Loucy (cell line): Measurements from ENCODE around the gene LAIR2.

ENCODE experiments used
- H2AFZ ChIP-seq: fragments of 200-600 bp; sonication (generic); 2 replicates; pipeline ENCODE4 v1.6.0; 2016; ENCODE audit warnings: antibody characterized with exemption, mild to moderate bottlenecking, low read length, moderate library complexity
- H3F3A ChIP-seq: fragments of 200-600 bp; 2 replicates; pipeline ENCODE4 v1.6.0; 2016; ENCODE audit warnings: antibody characterized with exemption, low read depth, mild to moderate bottlenecking
- H3K27me3 ChIP-seq: fragments of 200-600 bp; sonication (generic); 2 replicates; pipeline ENCODE4 v1.6.1; 2014; ENCODE audit warnings: low read length, mild to moderate bottlenecking; ENCODE audit not compliant: insufficient read depth, poor library complexity, severe bottlenecking
- H3K36me3 ChIP-seq: fragments of 200-600 bp; sonication (generic); 2 replicates; pipeline ENCODE4 v1.6.1; 2016; ENCODE audit warnings: low read length; ENCODE audit not compliant: insufficient read depth
- H3K4me1 ChIP-seq: fragments of 200-600 bp; sonication (generic); 2 replicates; pipeline ENCODE4 v1.5.1; 2014; ENCODE audit warnings: low read length, mild to moderate bottlenecking; ENCODE audit not compliant: insufficient read depth, poor library complexity, severe bottlenecking
- H3K4me2 ChIP-seq: fragments of 200-600 bp; sonication (generic); 2 replicates; pipeline ENCODE4 v1.6.0; 2014; ENCODE audit warnings: antibody characterized with exemption, low read length, low read depth, mild to moderate bottlenecking; ENCODE audit not compliant: poor library complexity, severe bottlenecking
- H3K4me3 ChIP-seq: fragments of 200-600 bp; sonication (generic); 2 replicates; pipeline ENCODE4 v1.5.1; 2014; ENCODE audit warnings: low read length, mild to moderate bottlenecking, mixed read lengths; ENCODE audit not compliant: poor library complexity, severe bottlenecking
- H3K79me2 ChIP-seq: fragments of 200-600 bp; sonication (generic); 2 replicates; pipeline ENCODE4 v1.6.1; 2014; ENCODE audit warnings: low read length; ENCODE audit not compliant: insufficient read depth
- H3K9ac ChIP-seq: fragments of 200-600 bp; sonication (generic); 2 replicates; pipeline ENCODE4 v1.6.0; 2014; ENCODE audit warnings: mild to moderate bottlenecking, low read depth, low read length, moderate library complexity; ENCODE audit not compliant: poor library complexity, severe bottlenecking
- H3K9me2 ChIP-seq: fragments of 200-600 bp; sonication (generic); replicated peaks from 2 replicates; pipeline ENCODE4 v1.6.1; 2016; ENCODE audit warnings: low read depth, low read length, mixed read lengths
- H3K9me3 ChIP-seq: fragments of 200-600 bp; sonication (generic); 2 replicates; pipeline ENCODE4 v1.6.1; 2014; ENCODE audit warnings: mild to moderate bottlenecking, antibody characterized with exemption, low read length, low read depth; ENCODE audit not compliant: insufficient read depth
- H4K20me1 ChIP-seq: fragments of 200-600 bp; sonication (generic); 2 replicates; pipeline ENCODE4 v1.6.0; 2014; ENCODE audit warnings: antibody characterized with exemption, low read length, mild to moderate bottlenecking; ENCODE audit not compliant: insufficient read depth, poor library complexity, severe bottlenecking
- EZH2phosphoT487 ChIP-seq: fragments of 200-600 bp; IDR thresholded peaks from 2 replicates; pipeline ENCODE4 v1.6.1; 2018; ENCODE audit warnings: antibody characterized with exemption, mild to moderate bottlenecking, moderate library complexity, borderline replicate concordance
- TF ChIP-seq, protein P1 (sequence below): fragments of 200-600 bp; sonication (generic); conservative IDR thresholded peaks from 2 replicates; pipeline ENCODE4 v1.5.1; 2014; ENCODE audit warnings: mild to moderate bottlenecking, antibody characterized with exemption, low read length

LAIR2 gene

DNA sequence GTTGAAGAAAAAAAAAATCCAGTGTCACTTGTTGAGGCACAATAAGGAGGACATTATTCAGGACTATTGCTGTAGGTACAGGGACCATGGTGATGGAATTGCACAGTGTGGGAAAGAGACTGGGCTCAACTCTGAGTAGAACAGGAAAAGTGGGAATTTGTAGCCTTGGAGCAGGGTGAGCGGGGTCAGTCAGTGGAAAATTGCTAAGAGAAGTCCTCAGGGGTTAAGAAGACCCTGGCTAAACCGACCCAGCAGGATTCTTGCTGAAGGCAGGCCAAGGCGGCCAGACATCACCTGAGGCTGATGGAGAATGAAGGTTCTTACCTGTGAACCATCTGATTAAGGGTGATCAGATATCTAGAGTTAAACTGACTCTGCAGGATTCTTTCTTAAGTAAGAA lies 12.5 kb downstream of the LAIR2 start:
- Histone ChIP-seq H3K4me1 (peaks cover 25% of the 10 kb centered on the region), H3K27me3 (no peaks in the 10 kb centered on the region), H3K79me2 (no peaks in the 10 kb centered on the region), H3K36me3 (no peaks in the 10 kb centered on the region), H3F3A (peaks cover 7% of the 10 kb centered on the region; the same call in 1 of the 2 replicates), H3K9me3 (no peaks in the 10 kb centered on the region), H3K9ac (no peak overlapping the region), H4K20me1 (no peaks in the 10 kb centered on the region), H2AFZ (no peak overlapping the region), H3K4me2 (no peak overlapping the region), H3K9me2 (no peaks in the 10 kb centered on the region), H3K4me3 (no peak overlapping the region)
- TF ChIP-seq EZH2phosphoT487 = no peak
- TF ChIP-seq, protein P1, sequence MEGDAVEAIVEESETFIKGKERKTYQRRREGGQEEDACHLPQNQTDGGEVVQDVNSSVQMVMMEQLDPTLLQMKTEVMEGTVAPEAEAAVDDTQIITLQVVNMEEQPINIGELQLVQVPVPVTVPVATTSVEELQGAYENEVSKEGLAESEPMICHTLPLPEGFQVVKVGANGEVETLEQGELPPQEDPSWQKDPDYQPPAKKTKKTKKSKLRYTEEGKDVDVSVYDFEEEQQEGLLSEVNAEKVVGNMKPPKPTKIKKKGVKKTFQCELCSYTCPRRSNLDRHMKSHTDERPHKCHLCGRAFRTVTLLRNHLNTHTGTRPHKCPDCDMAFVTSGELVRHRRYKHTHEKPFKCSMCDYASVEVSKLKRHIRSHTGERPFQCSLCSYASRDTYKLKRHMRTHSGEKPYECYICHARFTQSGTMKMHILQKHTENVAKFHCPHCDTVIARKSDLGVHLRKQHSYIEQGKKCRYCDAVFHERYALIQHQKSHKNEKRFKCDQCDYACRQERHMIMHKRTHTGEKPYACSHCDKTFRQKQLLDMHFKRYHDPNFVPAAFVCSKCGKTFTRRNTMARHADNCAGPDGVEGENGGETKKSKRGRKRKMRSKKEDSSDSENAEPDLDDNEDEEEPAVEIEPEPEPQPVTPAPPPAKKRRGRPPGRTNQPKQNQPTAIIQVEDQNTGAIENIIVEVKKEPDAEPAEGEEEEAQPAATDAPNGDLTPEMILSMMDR = no peak

DNA sequence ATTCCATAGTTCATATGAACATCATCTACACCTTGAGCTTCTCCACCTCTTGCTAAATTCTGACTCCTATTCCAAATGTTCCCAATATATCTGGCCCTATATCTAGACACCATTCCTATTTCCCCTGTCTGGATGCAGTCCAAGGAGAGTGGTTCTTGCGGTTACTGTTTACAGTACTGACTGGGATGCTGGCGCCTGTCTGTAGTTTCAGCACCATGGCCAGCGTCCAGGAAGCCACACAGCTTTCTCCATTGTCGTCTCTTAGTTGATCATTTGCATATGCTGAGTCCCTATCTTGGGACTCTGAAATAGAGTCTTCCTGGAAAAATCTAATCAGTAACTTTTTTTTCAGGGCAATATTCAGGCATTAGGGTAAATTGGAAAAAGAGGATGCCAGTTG lies 14.9 kb downstream of the LAIR2 start:
- Histone ChIP-seq H3K9ac (no peak overlapping the region), H3F3A (peaks cover 7% of the 10 kb centered on the region; the same call in 1 of the 2 replicates), H3K36me3 (no peaks in the 10 kb centered on the region), H3K9me2 (no peaks in the 10 kb centered on the region), H2AFZ (no peak overlapping the region), H3K9me3 (no peaks in the 10 kb centered on the region), H3K79me2 (no peaks in the 10 kb centered on the region), H3K4me1 (peaks cover 48% of the 10 kb centered on the region), H3K27me3 (no peaks in the 10 kb centered on the region), H3K4me3 (no peak overlapping the region), H4K20me1 (no peaks in the 10 kb centered on the region), H3K4me2 (no peak overlapping the region)
- TF ChIP-seq, protein P1 = no peak
- no peak for TF ChIP-seq EZH2phosphoT487

DNA sequence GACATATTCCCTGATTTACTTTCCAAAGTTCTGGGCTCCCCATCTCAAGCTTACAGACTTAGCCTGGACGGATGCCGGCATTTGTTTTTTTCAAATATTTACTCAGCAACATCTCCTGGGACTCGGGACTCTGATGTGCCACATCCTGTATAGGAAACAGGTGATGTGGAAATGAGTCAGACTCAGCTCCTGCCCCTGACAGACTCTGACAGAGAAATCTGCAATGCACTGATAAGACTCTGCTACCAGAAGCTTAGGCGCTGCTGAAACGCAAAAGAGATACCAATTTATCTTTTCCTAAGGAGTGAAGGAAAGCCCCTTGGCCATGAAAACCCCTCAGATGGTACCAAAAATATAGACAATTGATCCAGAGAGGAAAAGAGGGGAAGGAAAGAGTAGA lies 16.2 kb downstream of the LAIR2 start:
- H3K4me2 ChIP-seq = peak overlapping the region; percentile 74

More for the DNA sequence above, 16.2 kb downstream of the LAIR2 start:
- Histone ChIP-seq H3K36me3 (no peaks in the 10 kb centered on the region), H3K79me2 (no peaks in the 10 kb centered on the region), H3K4me3 (peak overlapping the region; percentile 52), H3K9me3 (no peaks in the 10 kb centered on the region), H3F3A (peaks cover 7% of the 10 kb centered on the region; the same call in 1 of the 2 replicates), H3K9me2 (no peaks in the 10 kb centered on the region), H3K27me3 (no peaks in the 10 kb centered on the region), H2AFZ (no peak overlapping the region), H3K4me1 (peaks cover 61% of the 10 kb centered on the region), H3K9ac (peak overlapping the region; percentile 18), H4K20me1 (no peaks in the 10 kb centered on the region)
- TF ChIP-seq, protein P1 = no peak
- no peak for TF ChIP-seq EZH2phosphoT487
